ENCODE results near the gene INAFM2.

INAFM2 gene

DNA sequence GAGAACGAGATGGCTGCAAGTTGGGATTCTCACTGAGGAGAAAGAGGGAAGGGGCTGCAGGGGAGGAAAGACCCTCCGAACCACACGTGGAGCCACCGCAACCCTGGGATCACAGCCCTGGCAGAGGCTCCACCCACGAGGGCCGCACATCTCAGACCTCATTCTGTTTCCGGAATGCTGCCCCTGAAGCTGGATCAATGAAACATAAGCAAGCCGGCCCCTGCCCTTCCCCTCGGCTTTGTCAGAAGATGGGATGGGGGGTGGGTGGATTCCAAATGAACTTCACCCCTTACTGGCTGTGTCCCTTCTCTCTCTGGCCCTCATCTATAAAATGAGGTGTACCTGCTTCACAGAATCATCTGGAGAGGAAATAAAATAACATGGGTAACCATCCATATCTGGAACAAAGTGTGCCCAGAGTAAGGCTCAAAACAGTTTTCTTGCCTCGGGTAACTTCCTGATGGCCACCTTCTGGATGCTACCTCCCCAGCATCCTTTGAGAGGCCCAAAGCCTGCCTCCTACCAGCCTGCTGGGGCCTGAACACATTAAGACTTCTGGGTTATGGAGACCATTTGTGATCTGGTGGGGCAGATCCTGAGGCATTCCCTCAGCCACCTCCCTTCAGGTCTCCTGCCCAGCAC is 21.9 kb downstream of the INAFM2 start:
- FAIRE-seq: no peak

DNA sequence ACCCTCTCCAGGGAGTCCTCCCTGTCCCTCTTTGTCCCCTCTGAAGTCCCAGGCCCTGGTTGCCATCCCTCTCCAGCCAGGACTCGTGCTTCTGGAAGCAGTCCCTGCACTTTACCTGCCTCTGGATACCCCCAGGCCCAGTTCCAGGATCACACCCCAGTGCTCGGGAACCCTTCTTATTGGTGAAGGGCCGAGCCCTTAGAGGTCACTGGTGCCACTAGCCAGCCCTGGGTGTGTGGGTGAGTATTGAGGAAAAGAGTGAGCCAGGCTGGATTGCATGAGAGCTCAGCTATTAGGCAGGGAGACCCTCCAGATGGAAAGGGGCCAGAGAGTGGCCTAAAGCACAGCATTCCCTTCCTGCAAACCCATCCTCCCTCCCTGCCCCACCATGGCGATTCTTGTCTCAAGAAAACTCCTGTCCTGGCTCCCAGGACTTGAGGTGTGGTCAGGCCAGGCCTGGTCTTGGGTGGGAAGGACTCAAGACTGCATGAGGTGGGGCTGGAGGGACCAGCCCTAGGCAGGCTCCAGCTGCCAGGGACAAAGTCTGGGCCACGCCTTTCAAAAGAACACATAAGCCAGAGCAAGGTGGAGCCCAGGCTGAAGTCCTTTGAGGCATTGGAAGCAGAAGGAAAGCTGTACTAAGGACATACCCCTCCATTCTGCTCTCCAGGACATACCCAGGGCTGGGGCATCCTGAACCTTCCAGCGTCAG is 22.5 kb downstream of the INAFM2 start:
- FAIRE-seq: no peak

- no peak for FAIRE-seq
These were observed 23.4 kb downstream of the INAFM2 start for GRCh38 chr15:40346579-40347558.

- no peak for FAIRE-seq
These were observed 24.3 kb downstream of the INAFM2 start for GRCh38 chr15:40347559-40348473.

GRCh38 chr15:40348474-40348870 is 25.0 kb downstream of the INAFM2 start:
- FAIRE-seq: no peak

GRCh38 chr15:40349163-40349562 is 25.7 kb downstream of the INAFM2 start:
- FAIRE-seq: no peak

- FAIRE-seq: no peak
These were observed 28.9 kb downstream of the INAFM2 start for GRCh38 chr15:40352281-40352901.

GRCh38 chr15:40353697-40354096 is 30.2 kb downstream of the INAFM2 start:
- no peak for FAIRE-seq

- no peak for FAIRE-seq
These were observed 31.1 kb downstream of the INAFM2 start for GRCh38 chr15:40354408-40355171.

DNA sequence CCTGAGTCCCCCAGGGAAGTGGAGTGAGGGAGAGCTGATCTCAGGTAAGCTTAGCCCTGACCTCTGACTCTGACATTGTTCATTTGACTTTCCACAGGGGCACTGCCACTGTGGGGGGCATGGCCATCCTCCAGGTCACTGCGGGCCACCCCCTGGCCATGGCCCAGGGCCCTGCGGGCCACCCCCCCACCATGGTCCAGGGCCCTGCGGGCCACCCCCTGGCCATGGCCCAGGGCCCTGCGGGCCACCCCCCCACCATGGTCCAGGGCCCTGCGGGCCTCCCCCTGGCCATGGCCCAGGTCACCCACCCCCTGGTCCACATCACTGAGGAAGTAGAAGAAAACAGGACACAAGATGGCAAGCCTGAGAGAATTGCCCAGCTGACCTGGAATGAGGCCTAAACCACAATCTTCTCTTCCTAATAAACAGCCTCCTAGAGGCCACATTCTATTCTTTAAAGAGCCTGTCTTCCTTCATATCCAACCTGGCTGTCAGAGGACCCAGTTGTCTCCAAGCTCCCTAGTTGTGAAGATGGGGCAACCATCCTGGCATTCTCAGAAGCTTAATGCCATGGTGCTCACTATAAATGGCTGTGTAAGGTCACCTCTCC is 32.6 kb downstream of the INAFM2 start:
- no peak for FAIRE-seq

DNA sequence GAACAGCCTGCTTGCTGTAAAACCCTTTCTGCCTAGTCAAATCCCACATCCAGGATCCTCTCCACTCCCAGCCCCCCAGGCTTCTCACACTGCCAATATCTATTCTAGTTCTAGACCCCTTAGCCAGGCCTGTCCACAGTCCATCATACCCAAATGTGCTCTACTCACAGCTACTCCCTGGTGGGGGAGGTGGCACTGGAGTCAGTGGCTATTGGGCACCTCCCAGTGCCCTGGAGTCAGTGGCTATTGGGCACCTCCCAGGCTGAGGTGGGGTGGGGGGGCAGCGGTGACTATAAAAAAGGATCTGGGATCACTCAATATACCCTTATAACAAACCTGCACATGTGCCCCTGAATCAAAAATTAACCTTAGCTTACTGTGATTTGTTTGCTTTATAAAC is 33.8 kb downstream of the INAFM2 start:
- FAIRE-seq: no peak

DNA sequence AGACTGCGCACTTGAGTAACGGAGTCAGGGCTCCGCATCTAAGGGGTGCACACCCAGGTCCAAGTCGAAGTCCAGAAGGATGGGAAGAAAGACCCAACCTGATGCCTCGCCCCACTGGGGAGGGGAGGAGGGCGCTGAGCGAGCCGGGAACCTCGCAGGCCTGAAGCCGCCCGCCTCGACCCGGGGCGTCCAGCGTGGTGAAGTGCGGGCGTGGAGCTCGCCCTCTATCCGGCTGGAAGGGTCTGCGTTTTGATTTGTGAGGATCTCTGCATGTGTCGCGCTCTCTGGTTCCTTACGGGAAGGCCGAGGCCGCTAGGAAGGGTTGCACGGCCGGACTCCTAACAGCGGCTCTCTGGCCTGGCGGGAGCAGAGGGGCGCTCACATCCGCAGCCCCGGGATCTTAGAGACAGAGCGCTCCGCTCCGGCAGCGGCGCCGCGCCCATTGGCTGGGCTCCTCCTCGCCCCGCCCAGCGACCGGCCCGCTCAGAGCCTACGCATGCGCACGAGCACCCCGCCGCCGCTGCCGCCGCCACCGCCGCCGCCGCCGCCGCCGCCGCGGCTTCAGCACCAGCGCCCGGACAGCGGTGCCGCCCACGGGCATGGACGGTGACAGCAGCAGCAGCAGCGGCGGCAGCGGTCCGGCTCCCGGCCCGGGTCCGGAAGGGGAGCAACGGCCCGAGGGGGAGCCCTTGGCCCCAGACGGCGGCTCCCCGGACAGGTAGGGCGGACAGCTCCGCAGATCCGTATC is 34.4 kb downstream of the INAFM2 start, which contains the start of gene DISP2:
Gene DISP2 (plus strand): TSS at position 497 of the 748 bp plus-strand sequence. CDS start 103 bp downstream, at position 600.
- FAIRE-seq: no peak

GRCh38 chr15:40358471-40359353 is 35.2 kb downstream of the INAFM2 start:
- no peak for FAIRE-seq

- FAIRE-seq: no peak
These were observed 36.5 kb downstream of the INAFM2 start for GRCh38 chr15:40360015-40360414.

DNA sequence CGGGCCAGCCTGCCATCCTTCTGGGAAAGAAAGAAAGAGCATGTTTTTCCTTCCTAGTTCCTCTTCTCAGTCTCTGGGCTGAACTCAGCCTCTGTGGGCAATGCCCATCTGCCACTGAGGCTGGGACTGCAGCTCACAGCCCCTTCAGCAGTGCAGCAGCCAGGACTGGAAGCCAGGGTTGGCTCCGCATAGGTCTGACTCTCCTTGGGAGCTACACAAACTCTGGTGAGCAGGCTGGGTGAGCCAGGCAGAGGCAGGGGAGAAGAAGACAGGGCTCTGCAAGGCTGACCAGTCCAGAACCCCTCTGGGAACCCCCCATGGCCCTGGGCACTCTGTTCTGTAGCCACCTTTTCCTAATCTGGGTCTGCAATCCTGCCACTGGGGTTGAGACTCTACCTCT is 38.1 kb downstream of the INAFM2 start:
- no peak for FAIRE-seq

DNA sequence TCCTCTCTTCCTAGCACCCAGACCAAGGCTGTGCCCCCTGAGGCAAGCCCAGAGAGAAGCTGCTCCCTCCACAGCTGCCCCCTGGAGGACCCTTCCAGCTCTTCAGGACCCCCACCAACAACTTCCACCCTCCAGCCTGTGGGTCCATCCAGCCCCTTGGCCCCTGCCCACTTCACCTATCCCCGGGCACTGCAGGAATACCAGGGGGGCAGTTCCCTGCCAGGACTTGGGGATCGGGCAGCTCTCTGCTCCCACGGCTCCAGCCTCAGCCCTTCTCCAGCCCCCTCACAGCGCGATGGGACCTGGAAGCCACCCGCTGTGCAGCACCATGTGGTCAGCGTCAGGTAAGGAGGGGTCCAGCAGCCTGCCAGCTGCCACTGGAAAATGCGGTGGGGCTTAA is 40.1 kb downstream of the INAFM2 start:
- no peak for FAIRE-seq

GRCh38 chr15:40364251-40364650 is 40.8 kb downstream of the INAFM2 start:
- no peak for FAIRE-seq

- no peak for FAIRE-seq
These were observed 41.5 kb downstream of the INAFM2 start for GRCh38 chr15:40365016-40365415.

Data from endometrium (tissue), 2 donors.